Uterus (tissue), 4 donors: ENCODE data around the gene RAPH1. TPM values are rescaled to one million over a fixed set of nuclear protein-coding genes. Genes with fewer than 3 reads are reported as not detected.
A peak's percentile ranks its signal among the peaks of the same experiment; 100 is the strongest.

Experiments
- DNase-seq, 2 donors: peaks; one replicate each; pipeline ENCODE4 v3.0.0-alpha.2; 2019 to 2020
- H3K27ac ChIP-seq, 2 donors: fragments of 200-600 bp; sonication (generic); 1 replicate in 1 of 2; 2 replicates in 1 of 2; pipeline ENCODE4 v1.5.1; 2016 to 2018
- H3K27me3 ChIP-seq, 2 donors: fragments of 200-600 bp; sonication (generic); one replicate each; pipeline ENCODE4 v1.5.1; 2018 to 2019; ENCODE audit warnings: control low read depth in 1 of 2
- H3K36me3 ChIP-seq, 2 donors: fragments of 200-600 bp; sonication (generic); one replicate each; pipeline ENCODE4 v1.5.1; 2019; ENCODE audit warnings: control low read depth in 1 of 2
- H3K4me1 ChIP-seq, 2 donors: fragments of 200-600 bp; sonication (generic); one replicate each; pipeline ENCODE4 v1.5.1; 2018 to 2019; ENCODE audit warnings: control low read depth in 1 of 2
- H3K4me3 ChIP-seq, 2 donors: fragments of 200-600 bp; sonication (generic); 1 replicate in 1 of 2; 2 replicates in 1 of 2; pipeline ENCODE4 v1.5.1; 2018 to 2019; ENCODE audit warnings: mild to moderate bottlenecking in 1 of 2
- H3K9me3 ChIP-seq, 2 donors: fragments of 200-600 bp; sonication (generic); one replicate each; pipeline ENCODE4 v1.5.1; 2019; ENCODE audit warnings: control low read depth in 1 of 2
- CTCF ChIP-seq, 4 experiments: fragments of 200-600 bp in 2 of 4; fragments of 450-650 bp in 2 of 4; sonication (generic) in 2 of 4; IDR thresholded peaks; one replicate each; pipeline ENCODE4 v1.5.1; 2016 to 2019; ENCODE audit warnings: antibody characterized with exemption in 4 of 4, mild to moderate bottlenecking in 2 of 4, moderate library complexity in 1 of 4
- POLR2A ChIP-seq, 2 donors: fragments of 450-650 bp; IDR thresholded peaks; one replicate each; pipeline ENCODE4 v1.6.1; 2016; ENCODE audit warnings: antibody characterized with exemption in 2 of 2, mild to moderate bottlenecking in 1 of 2, moderate library complexity in 1 of 2
- intact Hi-C: fragments of 100-400 bp; cut with DNase I; formaldehyde crosslinking; loops from one replicate; pipeline ENCODE4 v1.15.1; 2023; ENCODE audit warnings: low total_unique reads
- total RNA-seq, 4 donors: library from RNA; depleted of rRNA in 3 of 4; stranded (reverse); fragments of >200 nt in 3 of 4; gene quantifications; one replicate each; pipeline versions ENCODE4 v1.1.0 to v1.2.4, GENCODE V29; 2014 to 2023
- donor health status: DM: yes; HTN: yes; CAD: no.

Gene RAPH1, protein sequence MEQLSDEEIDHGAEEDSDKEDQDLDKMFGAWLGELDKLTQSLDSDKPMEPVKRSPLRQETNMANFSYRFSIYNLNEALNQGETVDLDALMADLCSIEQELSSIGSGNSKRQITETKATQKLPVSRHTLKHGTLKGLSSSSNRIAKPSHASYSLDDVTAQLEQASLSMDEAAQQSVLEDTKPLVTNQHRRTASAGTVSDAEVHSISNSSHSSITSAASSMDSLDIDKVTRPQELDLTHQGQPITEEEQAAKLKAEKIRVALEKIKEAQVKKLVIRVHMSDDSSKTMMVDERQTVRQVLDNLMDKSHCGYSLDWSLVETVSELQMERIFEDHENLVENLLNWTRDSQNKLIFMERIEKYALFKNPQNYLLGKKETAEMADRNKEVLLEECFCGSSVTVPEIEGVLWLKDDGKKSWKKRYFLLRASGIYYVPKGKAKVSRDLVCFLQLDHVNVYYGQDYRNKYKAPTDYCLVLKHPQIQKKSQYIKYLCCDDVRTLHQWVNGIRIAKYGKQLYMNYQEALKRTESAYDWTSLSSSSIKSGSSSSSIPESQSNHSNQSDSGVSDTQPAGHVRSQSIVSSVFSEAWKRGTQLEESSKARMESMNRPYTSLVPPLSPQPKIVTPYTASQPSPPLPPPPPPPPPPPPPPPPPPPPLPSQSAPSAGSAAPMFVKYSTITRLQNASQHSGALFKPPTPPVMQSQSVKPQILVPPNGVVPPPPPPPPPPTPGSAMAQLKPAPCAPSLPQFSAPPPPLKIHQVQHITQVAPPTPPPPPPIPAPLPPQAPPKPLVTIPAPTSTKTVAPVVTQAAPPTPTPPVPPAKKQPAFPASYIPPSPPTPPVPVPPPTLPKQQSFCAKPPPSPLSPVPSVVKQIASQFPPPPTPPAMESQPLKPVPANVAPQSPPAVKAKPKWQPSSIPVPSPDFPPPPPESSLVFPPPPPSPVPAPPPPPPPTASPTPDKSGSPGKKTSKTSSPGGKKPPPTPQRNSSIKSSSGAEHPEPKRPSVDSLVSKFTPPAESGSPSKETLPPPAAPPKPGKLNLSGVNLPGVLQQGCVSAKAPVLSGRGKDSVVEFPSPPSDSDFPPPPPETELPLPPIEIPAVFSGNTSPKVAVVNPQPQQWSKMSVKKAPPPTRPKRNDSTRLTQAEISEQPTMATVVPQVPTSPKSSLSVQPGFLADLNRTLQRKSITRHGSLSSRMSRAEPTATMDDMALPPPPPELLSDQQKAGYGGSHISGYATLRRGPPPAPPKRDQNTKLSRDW
- total RNA-seq = 10 to 100 TPM; 17.4 to 49.5 (median 23.5) TPM

DNA sequence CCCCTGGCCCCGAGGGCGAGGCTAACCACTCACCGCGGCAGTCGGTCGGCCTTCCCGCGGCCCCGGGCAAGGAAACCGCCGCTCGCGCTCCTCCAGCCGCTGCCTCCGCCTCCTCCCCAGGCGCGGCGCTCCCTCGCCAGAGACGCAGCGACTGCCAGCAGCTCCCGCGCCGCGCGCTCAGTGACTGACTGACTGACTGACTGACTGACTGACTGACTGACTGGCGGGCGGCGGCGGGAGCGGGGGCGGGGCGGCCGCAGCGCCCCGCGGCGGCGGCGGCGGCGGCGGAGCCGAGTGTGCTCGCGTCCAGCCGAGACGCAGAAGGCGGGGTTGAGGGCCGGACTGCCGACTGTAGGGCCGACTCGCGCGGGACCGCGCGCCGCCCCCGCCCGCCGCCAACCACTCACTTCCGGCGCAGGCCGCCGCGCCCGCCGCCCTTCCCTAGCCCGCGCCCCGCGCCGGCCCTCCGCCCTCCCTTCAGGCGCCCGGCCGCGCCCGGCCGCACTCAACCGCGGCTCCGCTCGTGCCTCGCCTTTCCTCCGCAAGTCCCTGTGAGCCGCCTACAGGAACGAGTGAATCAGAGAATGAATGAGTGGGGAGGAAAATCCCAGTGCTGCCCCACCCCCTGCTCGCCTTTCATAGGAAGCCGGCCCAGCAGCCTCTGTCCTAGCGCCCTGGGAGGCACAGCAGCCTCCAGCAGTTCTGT, at the start of gene RAPH1:
TSS of gene RAPH1 (minus strand) at position 224 of the 706 bp plus-strand sequence. CDS start 39,948 bp downstream, outside the sequence.
- Histone ChIP-seq H3K27me3 (no peaks in the 10 kb centered on the region), H3K27ac (peak within 1 kb of the TSS; percentile 92 to 94), H3K4me3 (peak within 1 kb of the TSS; percentile 86 to 99), H3K4me1 (peaks cover 0 to 4% of the 10 kb centered on the region in 2 donors), H3K9me3 (no peaks in the 10 kb centered on the region), H3K36me3 (no peaks in the 10 kb centered on the region)
- TF ChIP-seq CTCF (IDR thresholded peaks at IDR 0.05) (peak in 2 of 4 experiments; percentile 15 to 16), POLR2A (IDR thresholded peaks at IDR 0.05) (peak; percentile 34 to 57)
- DNase-seq = peak; percentile 70 to 78
- intact Hi-C loops = no loop called here

GRCh38 chr2:203584784-203585183, 49.7 kb upstream of the RAPH1 start:
- Histone ChIP-seq H3K27me3 (no peaks in the 10 kb centered on the region), H3K9me3 (no peaks in the 10 kb centered on the region), H3K27ac (no peak overlapping the region), H3K4me1 (no peaks in the 10 kb centered on the region), H3K4me3 (no peak overlapping the region), H3K36me3 (no peaks in the 10 kb centered on the region)
- intact Hi-C loops = no loop called here
- TF ChIP-seq POLR2A (IDR thresholded peaks at IDR 0.05) (no peak), CTCF (IDR thresholded peaks at IDR 0.05) (no peak)
- DNase-seq = no peak

DNA sequence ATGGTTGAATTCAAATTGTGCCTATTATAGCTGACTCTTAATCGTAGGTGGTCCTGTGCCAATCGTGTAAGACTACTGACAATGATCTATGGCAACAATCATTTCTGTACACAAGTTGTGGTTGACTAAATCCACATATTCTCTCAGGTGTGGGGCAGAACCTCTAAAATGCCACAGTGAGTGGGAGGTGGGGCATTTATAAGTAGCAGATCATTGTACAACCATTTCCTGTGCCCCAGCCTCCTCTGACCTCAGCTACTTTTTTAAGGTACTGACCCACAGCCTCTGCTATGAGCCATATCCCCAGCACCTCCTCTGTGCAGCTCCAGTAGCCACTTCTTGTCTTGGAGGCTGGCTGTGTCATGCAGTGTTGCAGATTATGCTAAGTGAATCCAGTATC, 48.6 kb upstream of the RAPH1 start:
- no peak overlapping the region for H3K27ac ChIP-seq
- H3K4me3 ChIP-seq = no peak overlapping the region
- no peak for DNase-seq
- H3K36me3 ChIP-seq = no peaks in the 10 kb centered on the region
- intact Hi-C loops = no loop called here
- H3K9me3 ChIP-seq = no peaks in the 10 kb centered on the region
- H3K4me1 ChIP-seq = no peaks in the 10 kb centered on the region
- no peaks in the 10 kb centered on the region for H3K27me3 ChIP-seq
- TF ChIP-seq CTCF (IDR thresholded peaks at IDR 0.05) (no peak), POLR2A (IDR thresholded peaks at IDR 0.05) (no peak)

GRCh38 chr2:203583084-203583695, 48.1 kb upstream of the RAPH1 start:
- Histone ChIP-seq H3K4me1 (no peaks in the 10 kb centered on the region), H3K36me3 (no peaks in the 10 kb centered on the region), H3K9me3 (no peaks in the 10 kb centered on the region), H3K27ac (no peak overlapping the region), H3K4me3 (no peak overlapping the region), H3K27me3 (no peaks in the 10 kb centered on the region)
- intact Hi-C loops = no loop called here
- DNase-seq = no peak
- TF ChIP-seq POLR2A (IDR thresholded peaks at IDR 0.05) (no peak), CTCF (IDR thresholded peaks at IDR 0.05) (no peak)
